Hepatocyte (in vitro differentiated cells): ENCODE results near the gene ANO2. TPM values are rescaled to one million over a fixed set of nuclear protein-coding genes. Genes with fewer than 3 reads are reported as not detected.

ENCODE experiments used
- DNase-seq: peaks from one replicate; pipeline ENCODE4 v3.0.0-alpha.2; 2016; ENCODE audit warnings: low spot score
- H2AFZ ChIP-seq: fragments of 200-600 bp; sonication (generic); 2 replicates; pipeline ENCODE4 v1.6.0; 2016; ENCODE audit warnings: antibody characterized with exemption, mild to moderate bottlenecking
- H3K27ac ChIP-seq: fragments of 200-600 bp; sonication (generic); 2 replicates; pipeline ENCODE4 v1.5.1; 2016; ENCODE audit warnings: mild to moderate bottlenecking
- H3K27me3 ChIP-seq: fragments of 200-600 bp; sonication (generic); 2 replicates; pipeline ENCODE4 v1.6.1; 2016
- H3K36me3 ChIP-seq: fragments of 200-600 bp; sonication (generic); replicated peaks from 2 replicates; pipeline ENCODE4 v1.5.1; 2016; ENCODE audit warnings: low read depth; ENCODE audit not compliant: insufficient read depth
- H3K4me1 ChIP-seq: fragments of 200-600 bp; sonication (generic); 2 replicates; pipeline ENCODE4 v1.5.1; 2016; ENCODE audit warnings: mild to moderate bottlenecking, moderate library complexity; ENCODE audit not compliant: insufficient read depth
- H3K4me2 ChIP-seq: fragments of 200-600 bp; sonication (generic); 2 replicates; pipeline ENCODE4 v1.6.0; 2016
- H3K4me3 ChIP-seq: fragments of 200-600 bp; sonication (generic); 2 replicates; pipeline ENCODE4 v1.5.1; 2016; ENCODE audit warnings: mild to moderate bottlenecking
- H3K79me2 ChIP-seq: fragments of 200-600 bp; sonication (generic); 2 replicates; pipeline ENCODE4 v1.6.0; 2017; ENCODE audit warnings: mild to moderate bottlenecking
- H3K9me2 ChIP-seq: fragments of 200-600 bp; sonication (generic); replicated peaks from 2 replicates; pipeline ENCODE4 v1.6.0; 2017; ENCODE audit warnings: mild to moderate bottlenecking; ENCODE audit not compliant: insufficient read depth
- H3K9me3 ChIP-seq: fragments of 200-600 bp; sonication (generic); 2 replicates; pipeline ENCODE4 v1.5.1; 2016; ENCODE audit warnings: low read depth, mild to moderate bottlenecking
- H4K20me1 ChIP-seq: fragments of 200-600 bp; sonication (generic); 2 replicates; pipeline ENCODE4 v1.6.0; 2016; ENCODE audit warnings: mild to moderate bottlenecking; ENCODE audit not compliant: insufficient read depth, poor library complexity, severe bottlenecking
- EZH2 ChIP-seq: fragments of 200-600 bp; sonication (generic); IDR thresholded peaks from 2 replicates; pipeline ENCODE4 v1.6.1; 2016; ENCODE audit warnings: antibody characterized with exemption, mild to moderate bottlenecking, borderline replicate concordance
- EZH2phosphoT487 ChIP-seq: fragments of 200-600 bp; sonication (generic); IDR thresholded peaks from one replicate; pipeline ENCODE4 v1.6.1; 2018; ENCODE audit warnings: antibody characterized with exemption, mild to moderate bottlenecking, low read depth, moderate library complexity; ENCODE audit not compliant: unreplicated experiment, severe bottlenecking
- WGBS: methylation state at CpG from one replicate; pipeline ENCODE4 v1.1.6; 2016; ENCODE audit warnings: low lambda C conversion rate; ENCODE audit errors: missing lambda C conversion rate; 5-methylcytosine and 5-hydroxymethylcytosine counted together
- polyA plus RNA-seq: library from polyadenylated mRNA; unstranded; fragments of >200 nt; fragmentation: Nextera tagmentation; extraction: Ambion mirVana; gene quantifications from 2 replicates; pipeline ENCODE4 v1.2.1, GENCODE V29; 2016
- total RNA-seq: library from RNA; depleted of rRNA; stranded (reverse); fragments of >200 nt; gene quantifications from 2 replicates; pipeline ENCODE4 v1.2.3, GENCODE V29; 2014
- TF ChIP-seq, protein P1 (sequence below): fragments of 200-600 bp; sonication (generic); IDR thresholded peaks from 2 replicates; pipeline ENCODE4 v1.5.1; 2016; ENCODE audit warnings: antibody characterized with exemption, mild to moderate bottlenecking; ENCODE audit not compliant: poor library complexity

ANO2 gene
- total and polyA plus RNA-seq, 2 experiments from 2014 or later, result 1.0 to 1.9 TPM

GRCh38 chr12:5636907-5637306, 308.2 kb downstream of the ANO2 start:
- Histone ChIP-seq H3K27ac (no peak overlapping the region), H4K20me1 (no peaks in the 10 kb centered on the region), H2AFZ (no peak overlapping the region), H3K4me3 (no peak overlapping the region), H3K9me2 (no peaks in the 10 kb centered on the region), H3K4me1 (peaks cover 7% of the 10 kb centered on the region), H3K27me3 (no peaks in the 10 kb centered on the region), H3K9me3 (no peaks in the 10 kb centered on the region), H3K79me2 (no peaks in the 10 kb centered on the region), H3K36me3 (no peaks in the 10 kb centered on the region), H3K4me2 (no peak overlapping the region)
- TF ChIP-seq, protein P1, sequence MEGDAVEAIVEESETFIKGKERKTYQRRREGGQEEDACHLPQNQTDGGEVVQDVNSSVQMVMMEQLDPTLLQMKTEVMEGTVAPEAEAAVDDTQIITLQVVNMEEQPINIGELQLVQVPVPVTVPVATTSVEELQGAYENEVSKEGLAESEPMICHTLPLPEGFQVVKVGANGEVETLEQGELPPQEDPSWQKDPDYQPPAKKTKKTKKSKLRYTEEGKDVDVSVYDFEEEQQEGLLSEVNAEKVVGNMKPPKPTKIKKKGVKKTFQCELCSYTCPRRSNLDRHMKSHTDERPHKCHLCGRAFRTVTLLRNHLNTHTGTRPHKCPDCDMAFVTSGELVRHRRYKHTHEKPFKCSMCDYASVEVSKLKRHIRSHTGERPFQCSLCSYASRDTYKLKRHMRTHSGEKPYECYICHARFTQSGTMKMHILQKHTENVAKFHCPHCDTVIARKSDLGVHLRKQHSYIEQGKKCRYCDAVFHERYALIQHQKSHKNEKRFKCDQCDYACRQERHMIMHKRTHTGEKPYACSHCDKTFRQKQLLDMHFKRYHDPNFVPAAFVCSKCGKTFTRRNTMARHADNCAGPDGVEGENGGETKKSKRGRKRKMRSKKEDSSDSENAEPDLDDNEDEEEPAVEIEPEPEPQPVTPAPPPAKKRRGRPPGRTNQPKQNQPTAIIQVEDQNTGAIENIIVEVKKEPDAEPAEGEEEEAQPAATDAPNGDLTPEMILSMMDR, result no peak
- TF ChIP-seq EZH2phosphoT487 (no peak), EZH2 (no peak)
- 69% methylated on average over 3 of the region's 4 CpGs for WGBS
- DNase-seq, result no peak

DNA sequence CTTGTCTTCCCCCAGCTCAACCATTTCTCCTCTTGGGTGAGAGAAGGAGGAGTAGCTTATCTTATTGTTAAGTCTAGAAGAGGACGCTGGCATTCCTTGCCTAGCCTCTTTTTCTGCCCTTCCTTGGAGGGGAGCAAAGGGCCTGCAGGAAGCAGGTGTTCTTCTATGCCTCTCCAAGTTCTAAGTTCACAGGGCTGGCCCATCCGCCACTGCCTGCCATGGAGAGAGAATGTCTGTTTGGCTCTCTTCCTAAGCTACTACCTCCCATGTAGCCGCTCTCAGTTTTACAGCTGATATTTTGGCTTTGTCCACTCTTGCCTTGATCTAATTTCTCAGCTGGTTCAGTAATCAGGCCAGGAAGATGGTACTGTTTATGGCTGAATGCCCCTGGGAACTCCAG, 312.0 kb downstream of the ANO2 start:
- Histone ChIP-seq H3K4me2 (no peak overlapping the region), H3K27me3 (no peaks in the 10 kb centered on the region), H3K4me3 (no peak overlapping the region), H2AFZ (no peak overlapping the region), H3K4me1 (peaks cover 7% of the 10 kb centered on the region), H3K36me3 (no peaks in the 10 kb centered on the region), H3K79me2 (no peaks in the 10 kb centered on the region), H3K27ac (no peak overlapping the region), H3K9me3 (no peaks in the 10 kb centered on the region), H4K20me1 (no peaks in the 10 kb centered on the region), H3K9me2 (no peaks in the 10 kb centered on the region)
- WGBS, result 87% methylated on average over 3 of the region's 3 CpGs
- TF ChIP-seq, protein P1, result no peak
- TF ChIP-seq EZH2, result no peak
- TF ChIP-seq EZH2phosphoT487, result no peak
- no peak for DNase-seq

DNA sequence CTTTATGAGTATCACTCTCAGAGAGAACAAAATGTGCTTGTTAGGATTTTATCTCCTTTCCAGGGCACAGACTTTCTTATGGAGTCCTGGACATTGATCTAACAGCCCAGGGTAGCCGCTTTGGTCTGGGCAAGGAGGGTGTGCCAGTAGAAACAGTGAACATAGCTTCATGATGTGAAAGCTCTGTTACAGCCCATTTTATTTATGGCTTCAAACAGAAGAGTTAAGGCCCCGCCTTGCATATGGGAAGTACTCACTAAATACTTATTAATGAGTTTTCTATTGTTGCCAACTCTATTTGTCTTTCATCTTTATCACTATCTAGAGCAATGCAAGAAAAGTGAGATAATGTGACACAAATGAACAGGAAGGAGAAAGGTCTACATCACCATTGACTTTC, 312.6 kb downstream of the ANO2 start:
- Histone ChIP-seq H3K4me3 (no peak overlapping the region), H2AFZ (no peak overlapping the region), H3K9me2 (no peaks in the 10 kb centered on the region), H3K27me3 (no peaks in the 10 kb centered on the region), H3K27ac (no peak overlapping the region), H4K20me1 (no peaks in the 10 kb centered on the region), H3K79me2 (no peaks in the 10 kb centered on the region), H3K9me3 (no peaks in the 10 kb centered on the region), H3K36me3 (no peaks in the 10 kb centered on the region), H3K4me1 (peaks cover 7% of the 10 kb centered on the region), H3K4me2 (no peak overlapping the region)
- 94% methylated on average over 2 of the region's 2 CpGs for WGBS
- TF ChIP-seq, protein P1, result no peak
- DNase-seq, result no peak

GRCh38 chr12:5631497-5631896, 313.6 kb downstream of the ANO2 start:
- Histone ChIP-seq H4K20me1 (no peaks in the 10 kb centered on the region), H3K9me2 (no peaks in the 10 kb centered on the region), H3K4me3 (no peak overlapping the region), H3K4me1 (peaks cover 7% of the 10 kb centered on the region), H2AFZ (no peak overlapping the region), H3K27me3 (no peaks in the 10 kb centered on the region), H3K79me2 (no peaks in the 10 kb centered on the region), H3K27ac (no peak overlapping the region), H3K36me3 (no peaks in the 10 kb centered on the region), H3K4me2 (no peak overlapping the region), H3K9me3 (no peaks in the 10 kb centered on the region)
- no peak for DNase-seq
- 90% methylated on average over 5 of the region's 5 CpGs for WGBS
- TF ChIP-seq, protein P1, result no peak
- TF ChIP-seq EZH2, result no peak
